ENCODE measurements around the gene WARS2. TPM values are rescaled to one million over a fixed set of nuclear protein-coding genes. Genes with fewer than 3 reads are reported as not detected.
A peak's percentile ranks its signal among the peaks of the same experiment; 100 is the strongest.

Gene WARS2
- total and polyA plus RNA-seq, 7 donors: 3.4 to 10.8 (median 7.8) TPM

GRCh38 chr1:118984086-118984721, 156.2 kb downstream of the WARS2 start:
- Histone ChIP-seq H3K27ac (peak overlapping the region; percentile 88), H3K4me1 (peaks cover 27% of the 10 kb centered on the region), H3K4me3 (peak overlapping the region; percentile 71)

GRCh38 chr1:118983558-118984041, 156.9 kb downstream of the WARS2 start:
- Histone ChIP-seq H3K9me3 (no peaks in the 10 kb centered on the region), H3K4me3 (peak overlapping the region; percentile 71), H3K27ac (peak overlapping the region; percentile 88), H3K4me1 (peaks cover 30% of the 10 kb centered on the region), H3K27me3 (ENCODE audit: insufficient read depth in 3 of 3, low read length in 2 of 3) (no peaks in the 10 kb centered on the region), H3K36me3 (ENCODE audit: insufficient read depth in 1 of 2, low read depth in 1 of 2) (no peaks in the 10 kb centered on the region)
- intact Hi-C loops (cut with DNase I): loop anchor here in 1 of 2 donors (5.0 to 10.0 kb wide), 2 partner anchors 41 to 689 kb away; no protein-coding TSS in a partner anchor
- no peak for ATAC-seq
- peak in 1 of 2 donors; percentile 53 for DNase-seq
- WGBS, 3 donors: 67 to 78% (median 72%) methylated on average over 22 of the region's 22 CpGs
- TF ChIP-seq CTCF (IDR thresholded peaks at IDR 0.05): no peak

More at GRCh38 chr1:118984086-118984721, 156.2 kb downstream of the WARS2 start:
- TF ChIP-seq CTCF (IDR thresholded peaks at IDR 0.05): no peak
- H3K36me3 ChIP-seq (ENCODE audit: insufficient read depth in 1 of 2, low read depth in 1 of 2): no peaks in the 10 kb centered on the region
- H3K9me3 ChIP-seq: no peaks in the 10 kb centered on the region
- 46 to 48% (median 46%) methylated on average over 43 of the region's 43 CpGs for WGBS, 3 donors
- intact Hi-C loops (cut with DNase I): loop anchor here in 1 of 2 donors (5.0 to 10.0 kb wide), 2 partner anchors 42 to 689 kb away; no protein-coding TSS in a partner anchor
- DNase-seq (peak; percentile 58 to 77), ATAC-seq (peak in 2 of 4 donors; percentile 15 to 44)
- H3K27me3 ChIP-seq (ENCODE audit: insufficient read depth in 3 of 3, low read length in 2 of 3): no peaks in the 10 kb centered on the region

- WGBS, 3 donors: 57 to 68% (median 63%) methylated on average over 26 of the region's 26 CpGs
- TF ChIP-seq CTCF (IDR thresholded peaks at IDR 0.05): no peak
- intact Hi-C loops (cut with DNase I): loop anchor here in 1 of 2 donors (5.0 to 10.0 kb wide), 2 partner anchors 41 to 688 kb away; no protein-coding TSS in a partner anchor
- DNase-seq (no peak), ATAC-seq (no peak)
- Histone ChIP-seq H3K4me1 (peaks cover 36% of the 10 kb centered on the region), H3K9me3 (no peaks in the 10 kb centered on the region), H3K27me3 (ENCODE audit: insufficient read depth in 3 of 3, low read length in 2 of 3) (no peaks in the 10 kb centered on the region), H3K4me3 (peak overlapping the region; percentile 71), H3K36me3 (ENCODE audit: insufficient read depth in 1 of 2, low read depth in 1 of 2) (no peaks in the 10 kb centered on the region), H3K27ac (peak overlapping the region; percentile 88)
These were observed 157.5 kb downstream of the WARS2 start for GRCh38 chr1:118982821-118983557.

- 33 to 47% (median 42%) methylated on average over 6 of the region's 6 CpGs for WGBS, 3 donors
- DNase-seq (no peak), ATAC-seq (no peak)
- H3K27ac ChIP-seq: peak overlapping the region; percentile 88
- H3K27me3 ChIP-seq (ENCODE audit: insufficient read depth in 3 of 3, low read length in 2 of 3): no peaks in the 10 kb centered on the region
- H3K4me1 ChIP-seq: peaks cover 43% of the 10 kb centered on the region
- no peaks in the 10 kb centered on the region for H3K36me3 ChIP-seq (ENCODE audit: insufficient read depth in 1 of 2, low read depth in 1 of 2)
- no peaks in the 10 kb centered on the region for H3K9me3 ChIP-seq
- intact Hi-C loops (cut with DNase I): loop anchor here in 1 of 2 donors (5.0 to 10.0 kb wide), 2 partner anchors 40 to 687 kb away; no protein-coding TSS in a partner anchor
- TF ChIP-seq CTCF (IDR thresholded peaks at IDR 0.05): no peak
- peak overlapping the region; percentile 71 for H3K4me3 ChIP-seq
These were observed 158.2 kb downstream of the WARS2 start for GRCh38 chr1:118982266-118982665.
